NCI-H187 (cell line): ENCODE results near the gene INHBC.
"Not testable (repeated sequence)": the region's sequence is repeated elsewhere in the genome, so short reads cannot be mapped to it uniquely, and the experiment has no call there.

Experiments used
- DNase-seq, 2 experiments: peaks; one replicate each; lab custom pipeline; 2025; lab: John Stamatoyannopoulos, UW

The INHBC gene

DNA sequence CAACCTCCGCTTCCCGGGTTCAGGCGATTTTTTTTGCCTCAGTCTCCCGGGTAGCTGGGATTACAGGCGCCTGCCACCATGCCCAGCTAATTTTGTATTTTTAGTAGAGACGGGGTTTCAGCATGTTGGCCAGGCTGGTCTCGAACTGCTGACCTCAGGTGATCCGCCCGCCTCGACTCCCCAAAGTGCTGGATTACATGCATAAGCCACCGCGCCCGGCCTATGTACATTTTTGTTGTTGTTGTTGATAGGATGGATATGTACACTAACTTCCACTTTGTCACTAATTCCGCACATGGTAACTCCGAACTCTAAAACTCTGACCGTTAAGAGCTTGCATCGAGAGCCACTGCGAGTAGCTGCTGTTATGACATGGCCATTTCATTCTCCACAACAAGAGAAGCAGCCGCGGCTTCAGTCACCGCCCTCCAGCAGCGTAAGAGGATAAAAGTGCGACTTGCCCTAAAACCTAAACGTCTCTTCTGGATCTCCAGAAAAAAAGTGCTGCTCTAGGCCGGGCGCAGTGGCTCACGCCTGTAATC, 52.5 kb downstream of the INHBC start:
- no peak for DNase-seq

DNA sequence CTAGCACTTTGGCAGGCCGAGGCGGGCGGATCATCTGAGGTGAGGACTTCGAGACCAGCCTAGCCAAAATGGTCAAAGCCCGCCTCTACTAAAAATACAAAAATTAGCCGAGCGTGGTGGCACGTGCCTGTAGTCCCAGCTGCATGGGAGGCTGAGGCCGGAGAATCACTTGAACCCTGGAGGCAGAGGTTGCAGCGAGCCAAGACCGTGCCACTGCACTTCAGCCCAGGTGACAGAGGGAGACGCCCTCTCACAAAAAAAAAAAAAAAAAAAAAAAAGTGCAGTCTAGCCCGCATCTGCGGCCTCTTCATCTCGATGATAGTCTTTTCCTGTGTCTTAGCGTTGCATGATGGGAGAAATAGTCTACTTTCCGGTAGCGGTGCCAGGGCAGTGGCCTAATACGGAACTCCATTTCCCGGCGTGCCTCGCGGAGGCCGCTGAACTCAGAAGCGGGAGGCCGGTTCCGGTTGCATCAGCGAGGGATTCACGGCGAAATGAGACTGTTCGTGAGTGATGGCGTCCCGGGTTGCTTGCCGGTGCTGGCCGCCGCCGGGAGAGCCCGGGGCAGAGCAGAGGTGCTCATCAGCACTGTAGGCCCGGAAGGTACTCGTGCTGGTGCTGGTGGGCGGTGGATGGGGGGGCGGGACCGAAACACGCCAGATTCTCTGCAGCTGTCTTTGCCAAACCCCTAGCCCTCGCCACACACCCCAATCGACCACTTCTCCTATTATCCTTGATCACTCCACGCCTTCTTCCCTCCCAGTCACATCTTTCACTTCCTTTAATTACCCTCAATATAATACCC, 53.2 kb downstream of the INHBC start, which contains the start of gene MARS1:
TSS of gene MARS1 (plus strand) at position 472 of the 805 bp plus-strand sequence. CDS start at position 495, 23 bp downstream.
- DNase-seq: peak; percentile 88 to 96

DNA sequence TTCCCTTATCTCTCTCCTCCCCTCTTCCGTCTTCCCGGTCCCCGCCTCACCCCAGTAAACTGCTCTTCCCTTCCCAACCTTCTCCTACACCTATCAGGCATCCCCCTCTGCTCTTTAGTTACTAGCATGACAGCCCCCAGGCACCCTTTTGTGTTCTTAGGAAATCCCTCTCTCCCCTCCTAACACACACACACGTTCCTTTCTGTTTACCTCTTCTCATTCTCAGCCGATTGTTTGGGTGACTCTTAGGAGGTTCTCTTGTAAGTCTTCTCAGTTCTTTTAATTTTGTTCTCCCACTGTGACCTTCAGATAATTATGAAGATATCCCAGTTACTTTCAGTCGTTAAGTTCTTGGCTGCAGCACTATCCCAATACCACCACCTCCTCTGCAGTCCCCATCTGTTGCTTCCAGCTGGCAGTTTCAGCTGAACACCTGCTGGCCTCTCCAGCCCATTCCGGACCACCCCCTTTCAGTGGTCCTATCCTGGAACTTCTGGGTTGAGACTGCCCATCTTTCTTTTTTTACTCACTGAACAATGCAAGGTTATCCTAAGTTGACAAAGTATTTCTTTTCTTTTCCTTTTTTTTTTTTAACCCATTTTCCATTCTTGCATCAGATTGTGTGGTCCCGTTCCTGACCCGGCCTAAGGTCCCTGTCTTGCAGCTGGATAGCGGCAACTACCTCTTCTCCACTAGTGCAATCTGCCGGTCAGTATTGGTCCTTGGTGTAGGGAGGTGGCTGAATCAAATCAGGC, 54.0 kb downstream of the INHBC start:
- DNase-seq: no peak

DNA sequence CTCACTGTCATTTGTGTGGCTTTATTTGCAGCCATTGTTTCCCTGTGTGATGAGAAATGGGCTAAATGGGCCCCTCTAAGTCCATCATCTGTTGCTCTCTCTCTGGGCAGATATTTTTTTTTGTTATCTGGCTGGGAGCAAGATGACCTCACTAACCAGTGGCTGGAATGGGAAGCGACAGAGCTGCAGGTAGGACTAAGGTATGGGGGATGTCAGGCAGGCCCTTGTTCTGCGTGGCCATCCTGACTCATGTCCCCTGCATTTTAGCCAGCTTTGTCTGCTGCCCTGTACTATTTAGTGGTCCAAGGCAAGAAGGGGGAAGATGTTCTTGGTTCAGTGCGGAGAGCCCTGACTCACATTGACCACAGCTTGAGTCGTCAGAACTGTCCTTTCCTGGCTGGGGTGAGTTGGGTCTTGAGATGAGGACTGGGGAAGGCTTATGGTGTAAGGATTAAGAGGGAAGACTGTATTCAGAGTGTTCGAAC, 54.6 kb downstream of the INHBC start:
- no peak for DNase-seq

DNA sequence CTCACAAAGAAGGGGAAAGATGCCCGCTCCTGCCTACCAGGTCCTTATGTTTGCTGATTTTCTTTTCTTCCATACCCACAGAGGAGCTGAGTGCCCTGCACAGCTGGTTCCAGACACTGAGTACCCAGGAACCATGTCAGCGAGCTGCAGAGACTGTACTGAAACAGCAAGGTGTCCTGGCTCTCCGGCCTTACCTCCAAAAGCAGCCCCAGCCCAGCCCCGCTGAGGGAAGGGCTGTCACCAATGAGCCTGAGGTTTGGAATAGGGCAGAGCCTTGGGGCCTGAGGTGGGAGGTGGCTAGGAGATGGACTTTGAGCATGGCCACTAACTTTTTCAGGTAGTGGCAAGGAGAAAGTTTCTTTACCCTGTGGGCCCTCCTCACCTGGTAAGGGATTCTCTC, 55.5 kb downstream of the INHBC start:
- DNase-seq: no peak

DNA sequence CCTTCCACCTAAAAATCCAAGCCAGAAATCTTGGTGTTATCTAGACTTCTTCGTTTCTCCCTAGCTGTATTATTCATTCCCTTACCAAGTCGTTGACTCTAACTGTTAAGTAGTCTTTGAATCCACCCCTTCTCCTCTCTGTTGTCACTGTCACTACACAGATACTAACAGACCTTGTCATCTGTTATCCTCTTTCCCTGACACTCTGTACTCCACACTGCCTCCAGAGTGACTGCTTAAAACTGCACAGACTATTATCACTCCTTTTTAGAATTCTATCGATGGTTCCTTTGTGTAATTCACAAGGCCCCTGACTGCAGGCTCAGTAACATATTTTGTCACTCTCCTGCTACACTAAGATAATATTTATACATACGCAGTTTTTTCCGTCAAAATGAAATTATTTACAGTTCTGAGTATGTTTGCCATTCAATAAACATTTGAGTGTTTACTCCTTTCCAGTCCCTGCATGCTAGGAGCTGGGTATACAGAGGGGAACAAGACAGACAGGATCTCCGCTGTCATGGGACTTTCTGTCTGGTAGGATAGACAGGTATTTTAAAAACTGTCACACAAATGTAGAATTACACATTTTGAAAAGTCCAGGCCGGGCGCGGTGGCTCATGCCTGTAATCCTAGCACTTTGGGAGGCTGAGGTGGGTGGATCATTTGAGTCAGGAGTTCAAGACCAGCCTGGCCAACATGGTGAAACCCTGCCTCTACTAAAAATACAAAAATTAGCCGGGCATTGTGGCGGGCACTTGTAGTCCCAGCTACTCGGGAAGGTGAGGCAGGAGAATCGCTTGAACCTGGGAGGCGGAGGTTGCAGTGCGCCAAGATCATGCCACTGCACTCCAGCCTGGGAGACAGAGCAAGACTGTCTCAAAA, 57.1 kb downstream of the INHBC start:
- no peak for DNase-seq

DNA sequence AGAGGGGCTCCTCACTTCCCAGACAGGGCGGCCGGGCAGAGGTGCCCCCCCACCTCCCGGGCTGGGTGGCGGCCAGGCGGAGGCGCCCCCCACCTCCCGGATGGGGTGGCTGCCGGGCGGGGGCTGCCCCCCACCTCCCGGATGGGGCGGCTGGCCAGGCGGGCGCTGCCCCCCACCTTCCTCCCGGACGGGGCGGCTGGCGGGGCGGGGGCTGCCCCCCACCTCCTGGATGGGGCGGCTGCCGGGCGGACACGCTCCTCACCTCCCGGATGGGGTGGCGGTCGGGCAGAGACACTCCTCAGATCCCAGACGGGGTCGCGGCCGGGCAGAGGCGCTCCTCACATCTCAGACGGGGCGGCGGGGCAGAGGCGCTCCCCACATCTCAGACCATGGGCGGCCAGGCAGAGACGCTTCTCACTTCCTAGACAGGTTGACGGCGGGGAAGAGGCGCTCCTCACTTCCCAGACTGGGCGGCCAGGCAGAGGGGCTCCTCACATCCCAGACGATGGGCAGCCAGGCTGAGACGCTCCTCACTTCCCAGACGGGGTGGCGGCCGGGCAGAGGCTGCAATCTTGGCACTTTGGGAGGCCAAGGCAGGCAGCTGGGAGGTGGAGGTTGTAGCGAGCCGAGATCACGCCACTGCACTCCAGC, 60.6 kb downstream of the INHBC start:
- DNase-seq: not testable (repeated sequence)

DNA sequence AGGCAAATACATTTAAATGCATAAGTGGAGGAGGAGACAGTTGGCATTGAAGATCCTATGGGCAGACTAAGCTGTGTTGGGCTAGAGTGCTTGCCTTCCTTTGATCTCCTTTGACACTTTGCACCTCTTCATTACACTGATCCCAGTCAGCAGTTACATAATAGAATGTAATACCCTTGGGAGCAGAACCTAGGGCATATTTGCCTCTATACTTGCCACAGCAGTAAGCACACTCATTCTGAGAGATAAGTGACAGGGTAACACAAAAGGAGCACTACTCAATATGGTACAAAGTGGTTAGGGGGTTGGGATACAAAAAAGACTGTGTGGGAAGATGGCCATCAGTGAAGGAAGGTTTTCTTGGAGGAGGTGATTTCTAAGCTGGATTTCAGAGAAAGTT, 62.2 kb downstream of the INHBC start:
- peak; percentile 35 to 51 for DNase-seq

DNA sequence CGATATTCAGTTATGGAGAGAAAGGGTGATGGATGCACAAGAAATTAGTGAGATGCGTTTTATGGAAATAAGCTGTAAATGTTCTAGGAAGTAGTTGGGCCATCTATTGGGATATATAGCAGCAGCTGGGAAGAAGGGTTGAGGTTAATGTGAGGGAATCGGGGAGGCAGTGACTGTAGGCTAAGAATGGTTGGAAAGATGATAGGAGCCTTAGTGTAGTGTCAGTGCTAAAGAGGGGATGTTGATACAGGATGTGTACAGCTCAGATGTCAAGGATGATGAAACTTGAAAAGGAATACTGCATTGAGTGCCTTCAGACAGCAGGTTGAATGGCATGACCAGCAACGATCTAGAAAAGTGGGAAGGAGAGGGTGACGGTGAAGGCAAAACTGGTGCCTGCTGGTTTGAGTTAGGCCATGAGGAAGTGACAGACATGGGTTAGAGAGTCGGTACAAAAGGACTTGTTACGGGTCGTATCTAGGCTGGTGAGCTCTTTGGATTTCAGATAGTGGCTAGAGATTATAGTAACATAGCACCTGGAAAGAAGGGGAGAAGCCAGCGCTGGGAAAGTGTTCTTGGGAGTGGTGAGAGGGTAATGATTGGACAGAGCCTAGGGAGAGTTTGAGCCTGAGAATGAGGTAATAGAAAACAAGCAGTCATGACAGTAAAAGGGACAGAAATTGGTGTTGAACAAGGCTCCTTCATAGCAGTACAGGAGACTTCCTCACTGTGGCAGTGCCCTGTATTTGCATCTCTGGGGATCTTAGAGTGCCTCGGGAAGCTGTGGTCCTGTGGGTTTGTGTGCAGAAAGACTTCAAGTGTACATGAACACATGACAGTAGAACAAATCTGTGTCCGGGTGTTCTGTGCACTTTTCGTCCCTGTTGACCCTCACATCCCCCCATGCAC, 62.9 kb downstream of the INHBC start:
- no peak for DNase-seq

DNA sequence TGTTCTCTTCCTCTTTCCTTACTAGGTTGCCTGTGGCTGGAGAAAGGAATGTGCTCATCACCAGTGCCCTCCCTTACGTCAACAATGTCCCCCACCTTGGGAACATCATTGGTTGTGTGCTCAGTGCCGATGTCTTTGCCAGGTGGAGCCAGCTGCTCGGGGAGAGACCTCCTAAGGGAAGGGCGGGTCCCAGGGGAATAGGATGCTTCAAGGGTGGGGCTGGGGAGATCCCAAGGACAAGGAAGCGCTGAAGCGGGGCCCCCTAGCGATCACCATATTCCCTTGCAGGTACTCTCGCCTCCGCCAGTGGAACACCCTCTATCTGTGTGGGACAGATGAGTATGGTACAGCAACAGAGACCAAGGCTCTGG, 63.5 kb downstream of the INHBC start:
- DNase-seq: no peak

DNA sequence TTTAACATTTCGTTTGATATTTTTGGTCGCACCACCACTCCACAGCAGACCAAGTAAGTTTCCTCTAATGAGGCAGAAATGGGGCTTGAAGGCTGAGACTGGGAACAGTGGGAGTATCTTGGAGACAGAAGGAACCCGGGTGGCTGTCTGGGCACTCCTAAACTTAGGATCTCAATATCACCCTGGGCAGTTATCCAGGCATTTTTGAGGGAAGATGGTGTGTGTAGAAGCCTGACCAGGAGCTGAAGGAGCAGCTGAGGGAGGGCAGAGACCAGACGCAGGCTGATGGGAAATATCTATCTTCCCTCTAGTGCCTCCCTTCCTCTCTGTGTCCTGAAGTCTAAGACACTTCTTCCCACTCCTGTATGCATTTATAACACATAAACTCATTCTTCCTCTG, 64.0 kb downstream of the INHBC start:
- DNase-seq: no peak

DNA sequence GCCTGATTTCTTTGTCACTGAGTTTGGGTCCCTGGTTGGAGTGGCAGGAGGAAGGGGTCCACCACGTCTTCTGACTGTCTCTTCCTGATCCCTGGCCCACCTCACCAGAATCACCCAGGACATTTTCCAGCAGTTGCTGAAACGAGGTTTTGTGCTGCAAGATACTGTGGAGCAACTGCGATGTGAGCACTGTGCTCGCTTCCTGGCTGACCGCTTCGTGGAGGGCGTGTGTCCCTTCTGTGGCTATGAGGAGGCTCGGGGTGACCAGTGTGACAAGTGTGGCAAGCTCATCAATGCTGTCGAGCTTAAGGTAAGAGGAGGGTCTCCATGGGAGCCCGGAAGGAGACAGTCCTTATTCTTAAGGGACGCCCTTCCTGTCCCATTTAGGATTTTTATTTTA, 65.6 kb downstream of the INHBC start:
- no peak for DNase-seq
